ENCODE measurements around the gene KDSR.

DNA sequence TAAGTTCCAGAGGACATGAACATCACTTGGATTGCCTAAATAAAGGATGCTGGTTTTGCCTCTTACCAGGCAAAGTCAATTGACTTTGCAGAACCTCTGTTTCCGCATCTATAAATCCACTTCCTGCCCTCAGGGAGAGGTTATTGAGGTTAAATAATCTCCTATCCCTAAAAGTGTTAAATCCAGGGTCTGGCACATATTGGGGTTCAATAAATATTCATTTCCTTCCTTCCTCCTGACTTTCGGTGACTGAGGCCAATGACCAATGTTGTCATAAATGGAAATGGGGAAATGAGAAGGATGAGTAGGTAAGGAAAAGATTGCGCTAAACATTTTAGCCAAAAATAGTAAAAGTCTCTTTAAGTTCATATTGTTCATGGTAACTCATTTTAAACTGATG, 63.5 kb downstream of the KDSR start:
- TF ChIP-seq, protein P1, sequence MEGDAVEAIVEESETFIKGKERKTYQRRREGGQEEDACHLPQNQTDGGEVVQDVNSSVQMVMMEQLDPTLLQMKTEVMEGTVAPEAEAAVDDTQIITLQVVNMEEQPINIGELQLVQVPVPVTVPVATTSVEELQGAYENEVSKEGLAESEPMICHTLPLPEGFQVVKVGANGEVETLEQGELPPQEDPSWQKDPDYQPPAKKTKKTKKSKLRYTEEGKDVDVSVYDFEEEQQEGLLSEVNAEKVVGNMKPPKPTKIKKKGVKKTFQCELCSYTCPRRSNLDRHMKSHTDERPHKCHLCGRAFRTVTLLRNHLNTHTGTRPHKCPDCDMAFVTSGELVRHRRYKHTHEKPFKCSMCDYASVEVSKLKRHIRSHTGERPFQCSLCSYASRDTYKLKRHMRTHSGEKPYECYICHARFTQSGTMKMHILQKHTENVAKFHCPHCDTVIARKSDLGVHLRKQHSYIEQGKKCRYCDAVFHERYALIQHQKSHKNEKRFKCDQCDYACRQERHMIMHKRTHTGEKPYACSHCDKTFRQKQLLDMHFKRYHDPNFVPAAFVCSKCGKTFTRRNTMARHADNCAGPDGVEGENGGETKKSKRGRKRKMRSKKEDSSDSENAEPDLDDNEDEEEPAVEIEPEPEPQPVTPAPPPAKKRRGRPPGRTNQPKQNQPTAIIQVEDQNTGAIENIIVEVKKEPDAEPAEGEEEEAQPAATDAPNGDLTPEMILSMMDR (conservative IDR thresholded peaks at IDR 0.05 in 1 of 2, IDR thresholded peaks at IDR 0.05 in 1 of 2; ENCODE audit: low read depth in 1 of 2, low read length in 2 of 2): no peak
- TF ChIP-seq EZH2 (IDR thresholded peaks at IDR 0.05; ENCODE audit: low read length, missing control alignments): no peak

Measured in fibroblast of lung (primary cell).